SK-N-SH treated with all-trans-retinoic acid at 6 μM for 48 hours (cell line): ENCODE data around the gene CIT.

Experiments used
- ARNTL ChIP-seq: fragments of 450-650 bp; formaldehyde crosslinking; IDR thresholded peaks from 2 replicates; pipeline ENCODE4 v1.5.0; 2020; ENCODE audit warnings: low read depth, mild to moderate bottlenecking, moderate library complexity, borderline replicate concordance
- BACH2 ChIP-seq: fragments of 250-450 bp; sonication (Bioruptor Pico); IDR thresholded peaks from 2 replicates; pipeline ENCODE4 v1.9.0; 2021; ENCODE audit warnings: mild to moderate bottlenecking, borderline replicate concordance
- ESRRG ChIP-seq: fragments of 250-450 bp; sonication (Bioruptor Pico); IDR thresholded peaks from 2 replicates; pipeline ENCODE4 v1.6.1; 2021; ENCODE audit warnings: mild to moderate bottlenecking
- GLIS3 ChIP-seq: fragments of 250-450 bp; sonication (Bioruptor Pico); IDR thresholded peaks from 2 replicates; pipeline ENCODE4 v1.5.0; 2020; ENCODE audit warnings: mild to moderate bottlenecking, moderate library complexity
- RARB ChIP-seq: fragments of 250-450 bp; sonication (Bioruptor Pico); IDR thresholded peaks from 2 replicates; pipeline ENCODE4 v1.8.0; 2021; ENCODE audit warnings: mild to moderate bottlenecking, moderate library complexity
- TCF4 ChIP-seq: fragments of 250-450 bp; sonication (Bioruptor Pico); IDR thresholded peaks from 2 replicates; pipeline ENCODE4 v1.8.0; 2021; ENCODE audit warnings: mild to moderate bottlenecking, moderate library complexity, borderline replicate concordance
- ZFP3 ChIP-seq: fragments of 250-450 bp; sonication (Bioruptor Pico); IDR thresholded peaks from 2 replicates; pipeline ENCODE4 v1.5.0; 2020; ENCODE audit warnings: mild to moderate bottlenecking, moderate library complexity
- ZNF8 ChIP-seq: fragments of 450-650 bp; formaldehyde crosslinking; IDR thresholded peaks from 2 replicates; pipeline ENCODE4 v1.5.0; 2020; ENCODE audit warnings: mild to moderate bottlenecking, moderate library complexity
- TF ChIP-seq, protein P1 (sequence below): fragments of 250-450 bp; sonication (Bioruptor Pico); IDR thresholded peaks from 2 replicates; pipeline ENCODE4 v1.5.1; 2021; ENCODE audit warnings: mild to moderate bottlenecking, moderate library complexity

DNA sequence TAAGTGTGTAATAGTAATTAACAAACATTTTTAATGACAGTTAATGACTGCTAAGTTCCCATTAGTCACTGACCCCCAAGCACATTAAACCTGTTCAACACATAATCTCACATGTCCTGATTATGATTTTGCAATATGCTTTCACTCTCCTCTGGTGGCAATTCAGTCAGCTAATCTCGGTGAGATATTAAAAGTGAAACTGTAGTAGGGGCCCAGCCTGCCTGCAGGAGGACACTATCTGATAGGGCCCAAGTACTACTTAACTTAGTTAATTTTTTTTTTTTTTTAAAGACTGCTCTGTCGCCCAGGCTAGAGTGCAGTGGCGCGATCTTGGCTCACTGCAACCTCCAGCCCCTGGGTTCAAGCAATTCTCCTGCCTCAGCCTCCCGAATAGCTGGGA lies 48.8 kb downstream of the CIT start:
- TF ChIP-seq GLIS3 (CRISPR knock-in tag) (no peak), TCF4 (CRISPR knock-in tag) (no peak), ESRRG (no peak), RARB (CRISPR knock-in tag) (no peak), ZNF8 (CRISPR knock-in tag) (no peak), BACH2 (CRISPR knock-in tag) (no peak), ZFP3 (CRISPR knock-in tag) (no peak), ARNTL (no peak)
- TF ChIP-seq, protein P1, sequence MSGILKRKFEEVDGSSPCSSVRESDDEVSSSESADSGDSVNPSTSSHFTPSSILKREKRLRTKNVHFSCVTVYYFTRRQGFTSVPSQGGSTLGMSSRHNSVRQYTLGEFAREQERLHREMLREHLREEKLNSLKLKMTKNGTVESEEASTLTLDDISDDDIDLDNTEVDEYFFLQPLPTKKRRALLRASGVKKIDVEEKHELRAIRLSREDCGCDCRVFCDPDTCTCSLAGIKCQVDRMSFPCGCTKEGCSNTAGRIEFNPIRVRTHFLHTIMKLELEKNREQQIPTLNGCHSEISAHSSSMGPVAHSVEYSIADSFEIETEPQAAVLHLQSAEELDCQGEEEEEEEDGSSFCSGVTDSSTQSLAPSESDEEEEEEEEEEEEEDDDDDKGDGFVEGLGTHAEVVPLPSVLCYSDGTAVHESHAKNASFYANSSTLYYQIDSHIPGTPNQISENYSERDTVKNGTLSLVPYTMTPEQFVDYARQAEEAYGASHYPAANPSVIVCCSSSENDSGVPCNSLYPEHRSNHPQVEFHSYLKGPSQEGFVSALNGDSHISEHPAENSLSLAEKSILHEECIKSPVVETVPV, result no peak
